Epithelial cell of esophagus (primary cell): ENCODE measurements around the gene PRDM9.
"Not testable (repeated sequence)": the region's sequence is repeated elsewhere in the genome, so short reads cannot be mapped to it uniquely, and the experiment has no call there.

Source experiments
- DNase-seq: peaks from one replicate; pipeline ENCODE4 v3.0.0; 2010; ENCODE audit warnings: low read depth
- H3K4me3 ChIP-seq: 2 replicates; pipeline ENCODE4 v1.5.1; 2011; ENCODE audit warnings: mild to moderate bottlenecking, low read length, control low read depth
- CTCF ChIP-seq: IDR thresholded peaks from 2 replicates; pipeline ENCODE4 v1.5.1; 2011; ENCODE audit warnings: low read depth, mild to moderate bottlenecking, low read length, control low read depth, inconsistent platforms; ENCODE audit not compliant: insufficient read depth; ENCODE audit errors: missing control alignments

PRDM9 gene

GRCh38 chr5:23496576-23496975 is 10.8 kb upstream of the PRDM9 start:
- TF ChIP-seq CTCF: no peak
- no peak overlapping the region for H3K4me3 ChIP-seq
- no peak for DNase-seq

GRCh38 chr5:23506329-23507236 is 826 bp upstream of the PRDM9 start:
- TF ChIP-seq CTCF: peak; percentile 53
- peak overlapping the region; percentile 47 for H3K4me3 ChIP-seq
- DNase-seq: peak; percentile 71

GRCh38 chr5:23510434-23510833 is 3.0 kb downstream of the PRDM9 start:
- DNase-seq: not testable (repeated sequence)

GRCh38 chr5:23522553-23522952 is 15.1 kb downstream of the PRDM9 start:
- no peak overlapping the region for H3K4me3 ChIP-seq
- no peak for TF ChIP-seq CTCF
- DNase-seq: no peak

More at GRCh38 chr5:23510434-23510833, 3.0 kb downstream of the PRDM9 start:
- H3K4me3 ChIP-seq: not testable (repeated sequence)

- TF ChIP-seq CTCF: no peak
- no peak for DNase-seq
Measured at GRCh38 chr5:23523031-23523430, 15.6 kb downstream of the PRDM9 start.

GRCh38 chr5:23523998-23524397 is 16.6 kb downstream of the PRDM9 start:
- no peak overlapping the region for H3K4me3 ChIP-seq
- no peak for TF ChIP-seq CTCF
- no peak for DNase-seq

More at GRCh38 chr5:23523031-23523430, 15.6 kb downstream of the PRDM9 start:
- no peak overlapping the region for H3K4me3 ChIP-seq

GRCh38 chr5:23525751-23526150 is 18.3 kb downstream of the PRDM9 start:
- H3K4me3 ChIP-seq: no peak overlapping the region
- DNase-seq: no peak
- no peak for TF ChIP-seq CTCF

- H3K4me3 ChIP-seq, DNase-seq: not testable (repeated sequence)
Measured at GRCh38 chr5:23526616-23527015, 19.2 kb downstream of the PRDM9 start.

- peak; percentile 4 for DNase-seq
- H3K4me3 ChIP-seq: not testable (repeated sequence)
Measured at GRCh38 chr5:23527216-23527920, 20.0 kb downstream of the PRDM9 start.
